GM08714 (cell line): ENCODE data around the gene FCER1G.

Source experiments
- H3K4me3 ChIP-seq: fragments of 200-500 bp; sonication (Bioruptor generic); 2 replicates; pipeline ENCODE4 v1.5.1; 2014; ENCODE audit warnings: mild to moderate bottlenecking, low read length, inconsistent platforms
- ZNF274 ChIP-seq: IDR thresholded peaks from 2 replicates; pipeline ENCODE4 v1.6.1; 2012; ENCODE audit warnings: mild to moderate bottlenecking, low read depth, low read length

The FCER1G gene

DNA sequence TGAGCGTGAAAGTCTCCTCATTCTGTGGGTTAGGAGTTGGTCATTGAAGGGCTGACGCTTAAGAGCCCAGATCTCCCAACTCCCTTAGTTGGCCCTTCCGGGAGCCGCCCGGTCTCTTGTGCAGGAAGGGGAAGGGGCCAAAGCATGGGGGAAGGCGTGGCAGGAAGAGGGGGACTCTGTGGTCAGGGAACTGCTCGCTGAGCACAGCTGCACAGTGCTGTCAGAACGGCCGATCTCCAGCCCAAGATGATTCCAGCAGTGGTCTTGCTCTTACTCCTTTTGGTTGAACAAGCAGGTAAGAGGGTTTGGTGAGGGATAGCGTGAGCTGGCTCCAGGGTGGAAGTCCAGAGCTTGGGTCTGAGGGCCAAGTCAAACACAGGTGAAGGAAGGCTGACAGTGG, at the start of gene FCER1G:
TSS of gene FCER1G (plus strand) at position 220 of the 400 bp plus-strand sequence. CDS start at position 247, 27 bp downstream.
- no peak within 1 kb of the TSS; the same call in 1 of the 2 replicates for H3K4me3 ChIP-seq
- no peak for TF ChIP-seq ZNF274

DNA sequence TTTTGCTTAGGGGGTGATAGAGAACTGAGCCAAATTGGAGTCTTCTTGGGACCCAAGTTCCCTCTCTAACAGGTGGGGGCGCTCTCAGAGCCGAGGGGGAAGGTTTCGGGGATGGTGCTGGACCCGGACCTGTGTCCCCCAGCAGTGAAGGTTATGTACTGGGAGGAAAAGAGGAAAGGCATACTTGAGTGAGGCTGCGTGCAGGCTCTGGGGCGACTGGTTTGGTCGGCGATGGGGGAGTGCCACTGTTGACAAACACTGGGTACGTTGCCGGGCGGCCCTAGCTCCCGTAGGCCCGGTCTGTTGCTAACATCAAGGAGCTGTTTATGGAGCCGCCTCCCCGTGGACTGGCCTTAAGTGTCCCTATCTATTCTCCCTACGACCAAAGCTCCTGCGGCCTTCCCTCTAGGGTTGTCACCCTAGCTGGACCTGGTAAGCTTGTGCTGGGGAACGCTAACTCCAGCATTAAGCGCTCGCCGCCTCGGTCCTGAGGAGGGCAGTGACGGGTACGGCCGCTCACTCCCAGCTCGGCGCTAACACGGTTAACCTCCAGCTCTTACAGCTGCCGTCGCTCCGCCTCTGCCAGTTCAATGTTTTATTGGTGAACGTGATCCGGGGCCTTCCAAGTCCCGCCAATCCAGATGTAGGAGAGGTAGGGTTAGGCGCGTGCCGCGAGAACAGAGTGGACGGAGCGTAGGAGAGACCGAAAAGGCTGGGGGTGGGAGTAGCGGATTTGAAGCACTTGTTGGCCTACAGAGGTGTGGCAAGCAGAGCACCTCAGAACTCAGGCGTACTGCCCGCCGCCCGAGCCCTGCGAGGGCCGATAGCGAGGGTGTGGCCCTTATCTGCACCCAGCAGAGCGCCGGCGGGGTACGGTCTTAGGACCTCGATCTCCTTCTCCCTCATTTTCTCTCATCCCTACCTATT, 49.1 kb upstream of the FCER1G start, which contains the start of gene PPOX:
TSS of gene PPOX (plus strand) at position 685 of the 927 bp plus-strand sequence. CDS start 422 bp downstream, outside the sequence.
- peak within 1 kb of the TSS; percentile 76 for H3K4me3 ChIP-seq
- TF ChIP-seq ZNF274: no peak

DNA sequence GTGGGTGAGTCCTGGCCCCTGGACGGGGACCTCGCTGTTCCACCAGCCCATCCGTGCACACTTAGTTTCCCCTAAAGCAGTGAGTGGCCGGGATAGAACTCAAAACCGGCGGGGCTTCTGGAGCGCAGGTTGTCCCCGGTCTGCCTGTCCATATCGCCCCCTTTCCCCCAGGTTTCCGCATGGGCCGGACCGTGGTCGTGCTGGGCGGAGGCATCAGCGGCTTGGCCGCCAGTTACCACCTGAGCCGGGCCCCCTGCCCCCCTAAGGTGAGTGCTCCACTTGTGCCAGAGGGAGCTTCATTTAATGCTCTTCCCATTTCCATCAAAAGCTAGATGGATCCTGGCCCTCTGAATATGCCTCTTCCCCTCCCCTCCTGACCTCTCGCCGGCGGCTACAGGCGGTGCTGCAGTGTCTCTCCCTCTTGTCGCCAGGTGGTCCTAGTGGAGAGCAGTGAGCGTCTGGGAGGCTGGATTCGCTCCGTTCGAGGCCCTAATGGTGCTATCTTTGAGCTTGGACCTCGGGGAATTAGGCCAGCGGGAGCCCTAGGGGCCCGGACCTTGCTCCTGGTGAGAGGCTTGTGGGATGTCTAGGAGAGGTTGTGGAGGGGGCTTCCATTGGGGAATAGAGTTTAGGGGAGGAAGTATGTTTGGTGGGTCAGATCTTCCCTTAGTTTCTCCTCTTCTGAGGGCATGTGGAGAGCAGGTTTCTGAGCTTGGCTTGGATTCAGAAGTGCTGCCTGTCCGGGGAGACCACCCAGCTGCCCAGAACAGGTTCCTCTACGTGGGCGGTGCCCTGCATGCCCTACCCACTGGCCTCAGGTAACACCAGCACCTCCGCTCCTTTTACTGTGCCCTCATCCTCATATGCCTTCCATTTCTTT, 48.2 kb upstream of the FCER1G start:
- H3K4me3 ChIP-seq: peak overlapping the region; percentile 76

DNA sequence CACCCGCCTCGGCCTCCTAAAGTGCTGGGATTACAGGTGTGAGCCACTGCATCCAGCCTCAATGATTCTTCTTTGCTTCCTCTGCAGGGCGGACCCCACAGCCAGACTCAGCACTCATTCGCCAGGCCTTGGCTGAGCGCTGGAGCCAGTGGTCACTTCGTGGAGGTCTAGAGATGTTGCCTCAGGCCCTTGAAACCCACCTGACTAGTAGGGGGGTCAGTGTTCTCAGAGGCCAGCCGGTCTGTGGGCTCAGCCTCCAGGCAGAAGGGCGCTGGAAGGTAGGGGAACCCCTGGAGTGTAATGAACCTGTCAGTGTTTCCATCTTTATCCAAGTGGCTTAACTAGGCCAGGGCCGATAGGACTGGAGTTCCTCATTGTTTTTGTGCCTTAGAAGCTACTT, 46.2 kb upstream of the FCER1G start:
- no peak overlapping the region for H3K4me3 ChIP-seq
- TF ChIP-seq ZNF274: no peak

More for the DNA sequence above, 48.2 kb upstream of the FCER1G start:
- TF ChIP-seq ZNF274: no peak

DNA sequence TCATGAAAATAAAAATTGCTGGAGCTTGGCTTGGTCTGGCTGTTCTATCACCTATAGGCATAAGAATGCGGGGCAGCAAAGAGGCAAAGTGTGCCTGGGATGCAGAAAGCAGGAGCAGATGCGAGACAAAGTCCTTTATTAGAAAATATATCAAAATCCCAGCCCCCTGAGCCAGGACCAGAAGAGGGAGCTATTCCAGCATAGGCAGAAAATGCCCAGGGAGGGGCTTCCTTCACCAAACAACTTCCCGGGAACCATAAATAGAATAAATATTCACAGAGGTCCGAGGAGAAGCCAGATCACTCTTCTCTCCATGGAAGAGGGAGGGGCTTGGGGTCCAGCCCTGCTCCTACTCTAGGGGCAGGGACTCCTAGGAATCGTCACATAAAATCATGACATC, 43.9 kb upstream of the FCER1G start:
- no peak for TF ChIP-seq ZNF274
- H3K4me3 ChIP-seq: no peak overlapping the region

DNA sequence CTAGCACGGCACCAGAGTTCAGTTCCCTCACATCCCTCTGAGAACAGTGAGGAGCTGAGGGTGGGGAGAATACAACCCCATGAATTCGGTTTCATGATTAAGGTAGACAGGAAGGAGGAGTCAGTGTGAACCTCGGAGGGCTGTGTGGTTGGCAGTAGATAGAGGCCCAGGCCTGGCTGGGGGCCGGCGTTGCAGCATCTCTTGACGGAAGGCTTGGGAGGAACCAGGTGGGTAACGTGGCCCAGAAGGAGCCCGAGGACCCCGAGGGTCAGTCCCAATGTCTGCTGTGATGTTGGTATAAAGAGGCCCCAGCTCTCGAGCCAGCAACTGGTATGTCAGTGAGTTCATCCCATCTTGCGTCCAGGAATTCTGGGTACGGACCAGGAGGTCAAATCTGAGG, 43.4 kb upstream of the FCER1G start:
- no peak for TF ChIP-seq ZNF274
- no peak overlapping the region for H3K4me3 ChIP-seq

DNA sequence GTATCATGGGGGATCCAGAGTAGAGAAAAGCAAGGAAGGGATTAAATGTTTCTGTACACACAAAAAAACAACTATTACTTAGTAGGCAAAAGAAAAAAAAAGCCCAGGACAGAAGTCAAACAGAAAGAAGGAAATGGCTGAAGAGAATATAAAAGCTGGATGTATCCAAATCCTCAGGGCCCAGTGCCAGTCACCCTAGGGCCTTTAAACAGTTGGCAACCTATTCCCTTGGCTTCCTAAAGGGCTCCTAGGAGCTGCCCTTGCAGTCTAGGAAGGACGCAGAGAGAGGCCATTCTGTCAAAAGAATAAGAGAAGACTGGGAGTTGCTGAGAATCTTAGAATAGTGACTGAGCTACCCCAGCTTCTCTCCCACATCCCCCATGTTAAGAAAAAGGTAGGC, 42.7 kb upstream of the FCER1G start:
- no peak for TF ChIP-seq ZNF274
- H3K4me3 ChIP-seq: no peak overlapping the region

DNA sequence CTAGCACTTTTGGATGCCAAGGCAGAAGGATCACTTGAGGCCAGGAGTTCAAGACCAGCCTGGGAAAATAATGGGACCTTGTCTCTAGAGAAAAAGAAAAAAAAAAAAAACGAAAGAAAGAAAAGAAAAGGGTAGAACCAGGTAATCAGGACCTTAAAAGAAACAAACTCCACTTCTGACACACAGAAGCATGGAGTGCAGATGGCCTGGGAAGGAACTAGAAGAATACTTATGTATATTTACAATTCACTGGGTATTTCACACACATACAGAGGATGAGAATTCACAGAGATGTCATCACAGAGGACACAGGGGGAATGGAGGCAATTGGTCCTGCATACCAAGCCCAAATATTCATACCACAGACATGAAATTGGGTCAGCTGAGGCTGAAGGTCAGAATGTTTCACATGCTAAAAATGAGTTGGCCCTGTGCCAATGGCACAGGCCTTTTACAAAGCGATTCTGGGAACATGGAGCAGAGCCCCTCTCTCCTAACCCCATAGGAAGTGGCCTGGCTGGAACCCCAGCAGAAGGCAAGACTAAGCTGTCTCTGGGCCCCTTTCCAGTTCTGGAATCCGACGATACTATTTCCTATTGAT, 42.2 kb upstream of the FCER1G start:
- no peak overlapping the region for H3K4me3 ChIP-seq
- TF ChIP-seq ZNF274: no peak

DNA sequence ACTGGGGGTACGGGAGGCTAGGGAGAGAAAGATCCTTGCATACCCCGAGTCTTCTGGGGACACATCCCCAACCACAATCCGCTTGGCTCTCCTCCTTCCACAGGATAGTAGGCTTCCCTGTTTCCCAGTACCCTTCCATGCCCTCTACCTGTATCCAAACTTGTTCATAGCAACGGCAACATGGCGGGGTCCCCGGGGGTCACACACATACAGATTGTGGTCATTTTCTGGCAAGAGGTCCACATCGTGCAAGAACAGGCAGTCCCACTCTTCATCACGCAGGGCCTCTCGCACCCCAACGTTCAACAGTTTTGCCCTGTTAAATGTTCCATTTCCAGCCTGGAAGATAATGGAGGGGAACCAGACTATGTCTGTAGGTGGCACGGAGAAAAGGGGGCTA, 41.4 kb upstream of the FCER1G start:
- no peak for TF ChIP-seq ZNF274
- no peak overlapping the region for H3K4me3 ChIP-seq

DNA sequence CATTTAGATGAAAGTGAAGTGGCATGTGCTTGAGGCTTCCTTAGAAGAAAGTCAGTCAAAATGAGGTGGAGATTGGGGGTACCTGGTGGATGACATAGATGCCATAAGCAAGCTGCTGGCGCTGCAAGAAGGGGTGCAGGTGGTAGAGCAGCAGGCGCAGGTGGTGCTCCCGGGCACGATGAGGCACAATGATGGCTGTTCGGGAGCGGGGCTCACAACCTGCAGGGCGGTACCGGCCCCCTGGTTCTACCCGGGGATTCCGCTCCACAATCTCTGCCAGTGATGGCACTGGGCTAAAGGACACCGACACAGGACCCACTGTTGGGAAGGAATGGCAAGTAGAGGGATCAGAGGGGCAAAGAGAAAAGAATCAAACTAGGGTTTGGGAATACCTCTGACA, 40.2 kb upstream of the FCER1G start:
- no peak for TF ChIP-seq ZNF274
- H3K4me3 ChIP-seq: no peak overlapping the region

DNA sequence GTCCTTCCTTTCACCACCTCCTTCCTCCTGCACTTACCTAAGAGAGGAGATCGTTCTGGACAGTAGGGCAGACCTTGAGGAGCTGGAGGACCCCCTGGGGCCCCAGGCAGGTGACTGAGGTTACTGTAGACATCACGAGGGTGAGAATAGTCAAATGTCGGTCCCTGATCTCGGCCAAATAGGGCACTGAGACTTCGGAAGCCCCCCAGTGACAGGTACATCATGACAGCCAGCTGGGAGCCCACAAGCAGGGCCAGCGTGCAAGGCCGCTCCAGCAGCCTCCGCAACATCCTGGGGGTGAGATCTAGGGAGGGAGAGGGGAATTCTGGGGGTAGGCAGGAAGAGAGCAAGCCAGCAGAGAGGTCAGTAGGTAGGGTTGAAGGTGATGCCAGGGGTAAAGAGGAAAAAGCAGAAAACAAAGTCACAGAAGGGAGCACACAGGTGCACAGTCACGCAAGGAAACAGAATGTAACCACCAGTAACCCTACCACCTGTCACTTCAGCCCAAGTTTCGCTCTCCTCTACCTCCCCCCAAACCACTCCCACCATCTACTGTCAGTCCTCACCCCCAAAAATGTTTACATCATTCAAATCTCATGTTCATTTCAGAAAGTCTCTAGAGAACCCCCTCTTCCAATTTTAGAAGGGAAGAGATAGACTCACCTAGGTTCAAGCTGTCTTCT, 39.2 kb upstream of the FCER1G start:
- H3K4me3 ChIP-seq: peak overlapping the region; percentile 77; the same call in 1 of the 2 replicates
- no peak for TF ChIP-seq ZNF274

DNA sequence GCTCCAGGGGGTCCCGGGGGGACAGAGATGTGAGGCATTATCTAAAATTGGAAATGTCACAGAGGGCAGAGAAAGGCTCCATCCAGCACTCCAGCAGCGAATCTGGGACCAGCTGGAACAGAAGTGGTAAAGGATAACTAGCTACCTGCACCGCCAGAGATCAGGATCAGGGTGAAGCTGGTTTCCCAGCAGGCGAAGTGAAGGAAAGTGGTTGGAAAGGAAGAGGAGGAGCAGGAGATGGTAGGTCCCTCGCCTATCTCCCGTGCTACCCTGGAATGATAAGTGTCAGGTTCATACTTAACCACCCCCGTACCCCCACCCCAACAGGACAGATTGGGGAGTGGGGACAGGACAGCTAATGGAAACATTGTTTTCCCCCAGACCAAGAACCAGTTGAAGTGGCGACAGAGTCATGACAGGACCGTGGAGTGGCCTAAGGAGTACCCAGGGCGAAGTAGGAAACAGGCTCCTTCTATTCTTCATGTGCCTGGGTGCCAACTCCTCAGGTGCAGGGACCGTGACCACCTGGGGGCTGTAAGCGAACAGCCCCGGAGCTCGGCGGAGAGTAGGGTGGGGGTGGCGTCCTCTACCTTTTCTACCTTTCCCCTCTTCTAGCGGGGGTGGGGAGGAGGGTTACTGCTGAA, 38.5 kb upstream of the FCER1G start:
- TF ChIP-seq ZNF274: no peak
- peak overlapping the region; percentile 77 for H3K4me3 ChIP-seq

DNA sequence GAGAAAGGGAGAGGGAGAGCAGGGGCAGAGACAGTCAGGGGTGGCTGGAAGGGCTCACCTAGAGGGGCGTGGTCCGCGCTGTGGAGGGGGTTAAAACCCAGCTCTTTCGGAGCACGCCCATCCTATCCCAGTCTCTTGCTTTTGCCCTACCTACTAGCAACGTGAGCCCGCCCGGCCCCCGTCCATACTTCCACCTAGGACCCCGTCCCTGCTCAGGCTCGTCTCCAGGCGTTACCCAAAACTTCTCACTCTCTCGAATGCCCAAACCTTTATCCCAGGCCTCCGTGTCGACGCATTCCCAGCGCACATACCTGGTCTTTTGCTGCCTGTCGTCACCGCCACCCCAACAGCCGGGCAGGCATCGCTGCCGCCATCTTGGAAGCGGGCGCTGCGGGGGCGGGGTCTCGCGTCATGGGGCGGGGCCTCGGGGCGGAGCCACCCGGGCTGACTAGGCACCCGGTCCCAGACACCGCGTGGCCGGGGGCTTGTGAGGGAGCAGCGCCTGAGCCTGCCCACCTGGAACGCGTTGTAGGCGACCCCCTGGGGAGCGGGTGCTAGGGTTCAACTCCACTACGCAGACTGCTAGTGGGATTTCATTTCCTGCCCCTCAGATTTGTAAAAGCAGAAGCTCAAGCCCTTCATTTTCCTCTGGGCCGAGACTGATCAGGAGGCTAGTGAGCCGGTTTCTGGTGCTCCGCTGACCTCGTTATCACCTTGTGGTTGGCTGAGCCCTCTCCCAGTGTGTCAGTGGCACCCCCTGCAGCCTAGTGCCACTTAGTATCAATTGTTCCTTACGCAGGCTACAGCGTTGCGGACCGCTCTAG, 37.8 kb upstream of the FCER1G start, which contains the start of gene B4GALT3:
TSS of gene B4GALT3 (minus strand) at position 396 of the 824 bp plus-strand sequence. CDS start 1,447 bp downstream, outside the sequence.
- peak within 1 kb of the TSS; percentile 77 for H3K4me3 ChIP-seq

More for the DNA sequence above, 37.8 kb upstream of the FCER1G start, which contains the start of gene B4GALT3:
- no peak for TF ChIP-seq ZNF274
